Transverse colon (tissue), 4 donors: ENCODE data around the gene MTERF4. TPM values are rescaled to one million over a fixed set of nuclear protein-coding genes. Genes with fewer than 3 reads are reported as not detected.

Experiments
- DNase-seq: peaks from one replicate; pipeline ENCODE4 v3.0.0-alpha.2; 2019
- H3K27ac ChIP-seq, 4 donors: fragments of 200-600 bp; sonication (generic); 2 replicates each; pipeline ENCODE4 v1.5.1; 2016 to 2018; ENCODE audit warnings: inconsistent platforms in 4 of 4
- H3K27me3 ChIP-seq: fragments of 200-600 bp; sonication (generic); 2 replicates; pipeline ENCODE4 v1.5.1; 2017; ENCODE audit warnings: inconsistent platforms
- H3K36me3 ChIP-seq, 4 donors: fragments of 200-600 bp; sonication (generic); 2 replicates each; pipeline ENCODE4 v1.5.1; 2017 to 2019; ENCODE audit warnings: inconsistent platforms in 4 of 4
- H3K4me1 ChIP-seq, 4 donors: fragments of 200-600 bp; sonication (generic); 2 replicates each; pipeline ENCODE4 v1.5.1; 2017 to 2020; ENCODE audit warnings: inconsistent platforms in 4 of 4
- H3K4me3 ChIP-seq, 4 donors: fragments of 200-600 bp; sonication (generic); 1 replicate in 1 of 4; 2 replicates in 3 of 4; pipeline versions ENCODE4 v1.5.1 to v1.6.1; 2017 to 2019; ENCODE audit warnings: inconsistent platforms in 4 of 4
- H3K9me3 ChIP-seq, 2 donors: fragments of 200-600 bp; sonication (generic); 2 replicates each; pipeline ENCODE4 v1.5.1; 2017 to 2019; ENCODE audit warnings: inconsistent platforms in 2 of 2
- CTCF ChIP-seq, 5 experiments: fragments of 200-600 bp in 3 of 5; fragments of 450-650 bp in 2 of 5; sonication (generic) in 3 of 5; IDR thresholded peaks; 1 replicate in 2 of 5; 2 replicates in 3 of 5; pipeline ENCODE4 v1.5.1; 2016 to 2017; ENCODE audit warnings: antibody characterized with exemption in 5 of 5, inconsistent platforms in 3 of 5, mild to moderate bottlenecking in 2 of 5, moderate library complexity in 1 of 5
- EP300 ChIP-seq: sonication (generic); formaldehyde crosslinking; IDR thresholded peaks from one replicate; pipeline ENCODE4 v1.6.1; 2017; ENCODE audit warnings: antibody characterized with exemption, low read depth
- POLR2A ChIP-seq: fragments of 450-650 bp; IDR thresholded peaks from one replicate; pipeline ENCODE4 v1.6.1; 2016; ENCODE audit warnings: antibody characterized with exemption, mild to moderate bottlenecking, moderate library complexity
- POLR2AphosphoS5 ChIP-seq, 3 donors: sonication (generic); formaldehyde crosslinking; IDR thresholded peaks; one replicate each; pipeline ENCODE4 v1.6.1; 2016; ENCODE audit warnings: antibody characterized with exemption in 3 of 3
- WGBS, 2 donors: methylation state at CpG; one replicate each; pipeline ENCODE4 v1.1.5; 2018; ENCODE audit warnings: low coverage in 1 of 2; 5-methylcytosine and 5-hydroxymethylcytosine counted together
- in situ Hi-C, 4 donors: fragments of 200-750 bp; cut with MboI; loops; one replicate each; pipeline versions ENCODE4 v1.15.0 to v1.15.1; 2017; ENCODE audit warnings: low sequenced_read_pairs in 3 of 4, low pct_ligation_motif_present in 1 of 4, low pct_unique_long_range_greater_than_20kb in 1 of 4
- intact Hi-C: fragments of 100-400 bp; cut with DNase I; formaldehyde crosslinking; loops from one replicate; pipeline ENCODE4 v1.15.1; 2023; ENCODE audit warnings: low total_unique reads
- total RNA-seq, 4 donors: library from RNA; depleted of rRNA; stranded (reverse); fragments of >200 nt; gene quantifications; one replicate each; pipeline ENCODE4 v1.1.0, GENCODE V29; 2016

The MTERF4 gene
- total RNA-seq, 4 donors from 2014 or later = 25.4 to 161 (median 34.3) TPM

- Histone ChIP-seq H3K4me3 (no peak overlapping the region), H3K9me3 (no peaks in the 10 kb centered on the region), H3K27ac (no peak overlapping the region), H3K27me3 (no peaks in the 10 kb centered on the region), H3K36me3 (no peaks in the 10 kb centered on the region), H3K4me1 (peaks cover 0 to 6% (median 3%) of the 10 kb centered on the region in 4 donors)
- in situ Hi-C loops = no loop called here
- intact Hi-C loops = no loop called here
- TF ChIP-seq POLR2A = no peak
- no peak for TF ChIP-seq POLR2AphosphoS5 (IDR thresholded peaks at IDR 0.05)
- no peak for TF ChIP-seq EP300
- no peak for TF ChIP-seq CTCF (IDR thresholded peaks at IDR 0.05)
- DNase-seq = no peak
- WGBS, 2 donors = 73 to 96% methylated on average over 3 to 24 of the region's 24 CpGs
Observed at GRCh38 chr2:241139531-241140444, 37.7 kb upstream of the MTERF4 start.

- TF ChIP-seq POLR2AphosphoS5 (IDR thresholded peaks at IDR 0.05) (no peak), CTCF (IDR thresholded peaks at IDR 0.05) (no peak), EP300 (no peak), POLR2A (no peak)
- no peak for DNase-seq
- no peak overlapping the region for H3K27ac ChIP-seq
- intact Hi-C loops = no loop called here
- H3K4me3 ChIP-seq = no peak overlapping the region
- H3K27me3 ChIP-seq = no peaks in the 10 kb centered on the region
- peaks cover 0 to 6% (median 3%) of the 10 kb centered on the region in 4 donors for H3K4me1 ChIP-seq
- no peaks in the 10 kb centered on the region for H3K36me3 ChIP-seq
- in situ Hi-C loops = no loop called here
- no peaks in the 10 kb centered on the region for H3K9me3 ChIP-seq
- WGBS, 2 donors = 93 to 100% methylated on average over 1 to 16 of the region's 16 CpGs
Observed at GRCh38 chr2:241138471-241138870, 36.4 kb upstream of the MTERF4 start.

GRCh38 chr2:241137276-241138190 is 35.4 kb upstream of the MTERF4 start:
- DNase-seq = no peak
- in situ Hi-C loops (no loop called here), intact Hi-C loops (no loop called here)
- no peak overlapping the region for H3K4me3 ChIP-seq
- TF ChIP-seq POLR2AphosphoS5 (IDR thresholded peaks at IDR 0.05) (no peak), POLR2A (no peak), CTCF (IDR thresholded peaks at IDR 0.05) (no peak), EP300 (no peak)
- H3K27me3 ChIP-seq = no peaks in the 10 kb centered on the region
- no peak overlapping the region for H3K27ac ChIP-seq
- H3K36me3 ChIP-seq = no peaks in the 10 kb centered on the region
- H3K9me3 ChIP-seq = no peaks in the 10 kb centered on the region
- 89 to 100% methylated on average over 3 to 24 of the region's 24 CpGs for WGBS, 2 donors
- peaks cover 0 to 6% (median 3%) of the 10 kb centered on the region in 4 donors for H3K4me1 ChIP-seq
